HepG2 (cell line): ENCODE data around the gene TP53I3. TPM values are rescaled to one million over a fixed set of nuclear protein-coding genes. Genes with fewer than 3 reads are reported as not detected.
"Not testable (repeated sequence)": the region's sequence is repeated elsewhere in the genome, so short reads cannot be mapped to it uniquely, and the experiment has no call there.

Source experiments
- ATAC-seq: fragments of 200-7000 bp; cut with Tn5 transposase; 3 replicates; pipeline ENCODE4 v1.9.1; 2020; ENCODE audit warnings: mild to moderate bottlenecking, moderate library complexity
- BruUV-seq: library from RNA; stranded (reverse); fragments of 400-500 nt; replicated peaks from 2 replicates; lab custom pipeline; 2021; lab: Mats Ljungman, UMichigan
- CTCF ChIA-PET: fragments of 300-600 bp; formaldehyde crosslinking; extraction: SDS; loops from one replicate; lab custom pipeline; 2021; ENCODE audit warnings: low total read pairs, inconsistent platforms, low intra/inter-chr PET ratio; lab: Yijun Ruan, JAX
- POLR2A ChIA-PET: fragments of 350-600 bp; sonication (Branson Sonifier 250); formaldehyde crosslinking; loops from one replicate; lab custom pipeline; 2020; ENCODE audit warnings: antibody characterized with exemption, inconsistent platforms; lab: Yijun Ruan, JAX
- DNase-seq: peaks from one replicate; pipeline ENCODE4 v3.0.0-alpha.2; 2015; ENCODE audit warnings: low spot score
- FAIRE-seq: peaks from 3 replicates; lab custom pipeline; 2011; peaks lifted over from hg19 to GRCh38; lab: Jason Lieb, UNC
- H2AFZ ChIP-seq: one replicate; pipeline ENCODE4 v1.6.1; 2011; ENCODE audit warnings: low read length, inconsistent platforms
- H3K27ac ChIP-seq: fragments of 300-600 bp; 3 replicates; pipeline ENCODE4 v1.8.0; 2011; ENCODE audit warnings: mixed run types, mild to moderate bottlenecking, mixed read lengths, low read length, inconsistent platforms; ENCODE audit not compliant: insufficient read depth; ENCODE audit errors: extremely low read length
- H3K27me3 ChIP-seq, 2 experiments: fragments of 200-600 bp in 1 of 2; 2 replicates in 1 of 2; 3 replicates in 1 of 2; pipeline versions ENCODE4 v1.6.0 to v1.8.0; 2011; ENCODE audit warnings: low read length in 2 of 2, mild to moderate bottlenecking in 2 of 2, moderate library complexity in 2 of 2, inconsistent platforms in 1 of 2; ENCODE audit not compliant: insufficient read depth in 2 of 2, control insufficient read depth in 1 of 2
- H3K36me3 ChIP-seq, 2 experiments: fragments of 200-600 bp in 1 of 2; replicated peaks in 1 of 2; 2 replicates in 1 of 2; 3 replicates in 1 of 2; pipeline versions ENCODE4 v1.5.1 to v1.8.0; 2011; ENCODE audit warnings: low read length in 2 of 2, inconsistent platforms in 1 of 2; ENCODE audit not compliant: insufficient read depth in 2 of 2, control insufficient read depth in 1 of 2
- H3K4me1 ChIP-seq: 2 replicates; pipeline ENCODE4 v1.5.1; 2012; ENCODE audit warnings: low read length, inconsistent platforms; ENCODE audit not compliant: insufficient read depth
- H3K4me2 ChIP-seq: 2 replicates; pipeline ENCODE4 v1.6.0; 2011; ENCODE audit warnings: low read depth, low read length, inconsistent platforms
- H3K4me3 ChIP-seq, 3 experiments: fragments of 200-600 bp in 1 of 3; sonication (generic), shearing (Covaris generic) in 1 of 3; replicated peaks in 1 of 3; 2 replicates each; pipeline ENCODE4 v1.5.1; 2011 to 2016; ENCODE audit warnings: low read length in 3 of 3, inconsistent platforms in 2 of 3, low read depth in 2 of 3, mild to moderate bottlenecking in 2 of 3, control low read depth in 1 of 3, mixed read lengths in 1 of 3; ENCODE audit not compliant: insufficient read depth in 1 of 3
- H3K79me2 ChIP-seq: one replicate; pipeline ENCODE4 v1.6.1; 2011; ENCODE audit warnings: low read length, inconsistent platforms; ENCODE audit not compliant: insufficient read depth
- H3K9ac ChIP-seq: 2 replicates; pipeline ENCODE4 v1.6.0; 2011; ENCODE audit warnings: mild to moderate bottlenecking, low read depth, low read length, inconsistent platforms; ENCODE audit not compliant: insufficient read depth
- H3K9me3 ChIP-seq: 2 replicates; pipeline ENCODE4 v1.5.1; 2012; ENCODE audit warnings: mild to moderate bottlenecking, low read length
- H4K20me1 ChIP-seq: 2 replicates; pipeline ENCODE4 v1.6.0; 2011; ENCODE audit warnings: inconsistent platforms, mild to moderate bottlenecking, low read length, moderate library complexity; ENCODE audit not compliant: insufficient read depth
- ELF3 ChIP-seq: IDR thresholded peaks from 2 replicates; pipeline ENCODE4 v1.6.1; 2016; ENCODE audit warnings: missing genetic modification reagents, missing compliant biosample characterization
- GPBP1L1 ChIP-seq: sonication (generic); formaldehyde crosslinking; IDR thresholded peaks from 2 replicates; pipeline ENCODE4 v1.5.0; 2020; ENCODE audit warnings: mild to moderate bottlenecking, missing genetic modification reagents
- IKZF5 ChIP-seq: IDR thresholded peaks from 2 replicates; pipeline ENCODE4 v1.6.1; 2018; ENCODE audit warnings: missing genetic modification reagents, mild to moderate bottlenecking, missing compliant biosample characterization
- MBD4 ChIP-seq: IDR thresholded peaks from 2 replicates; pipeline ENCODE4 v1.6.1; 2012; ENCODE audit warnings: low read length, inconsistent platforms, borderline replicate concordance
- ZIK1 ChIP-seq: sonication (generic); formaldehyde crosslinking; IDR thresholded peaks from 2 replicates; pipeline ENCODE4 v1.5.0; 2020; ENCODE audit warnings: mild to moderate bottlenecking, low read depth, missing genetic modification reagents, borderline replicate concordance
- ZNF121 ChIP-seq: sonication (generic); formaldehyde crosslinking; IDR thresholded peaks from 2 replicates; pipeline ENCODE4 v1.5.0; 2020; ENCODE audit warnings: mild to moderate bottlenecking, missing genetic modification reagents
- WGBS: methylation state at CpG from one replicate; pipeline ENCODE4 v1.1.6; 2017; ENCODE audit warnings: low lambda C conversion rate; 5-methylcytosine and 5-hydroxymethylcytosine counted together
- in situ Hi-C: cut with HindIII; loops from 2 replicates; pipeline ENCODE4 v1.10.0; 2017; ENCODE audit warnings: low pct_unique_long_range_greater_than_20kb; ENCODE audit not compliant: extremely low pct_ligation_motif_present
- intact Hi-C: fragments of 100-400 bp; cut with micrococcal nuclease; formaldehyde crosslinking; loops from one replicate; pipeline ENCODE4 v1.10.0; 2022; ENCODE audit not compliant: unreplicated experiment
- polyA plus RNA-seq, 8 experiments: library from polyadenylated mRNA; depleted of rRNA in 3 of 8; stranded (reverse) in 7 of 8; unstranded in 1 of 8; fragments of >200 nt; fragmentation: Illumina TruSeq in 4 of 8; extraction: Trizol in 4 of 8; gene quantifications; 2 replicates each; pipeline versions ENCODE4 v1.2.1 to v1.2.3, GENCODE V29; 2011 to 2016; ENCODE audit warnings: low read depth in 4 of 8, missing spikeins in 1 of 8, mixed read lengths in 1 of 8; ENCODE audit not compliant: insufficient read depth in 1 of 8
- total RNA-seq, 5 experiments: library from RNA; depleted of rRNA; stranded (reverse); fragments of >200 nt; fragmentation: Illumina TruSeq; extraction: Trizol; gene quantifications; 2 replicates each; pipeline ENCODE4 v1.2.3, GENCODE V29; 2016; ENCODE audit warnings: low read depth in 1 of 5

Gene TP53I3
- total and polyA plus RNA-seq, 2 of the 13 experiments (the other 11 are each of a cell fraction or from before 2014, with no cell fraction given) = 25.0 to 44.1 TPM

- TF ChIP-seq IKZF5 (CRISPR knock-in tag) = peak; percentile 20; the same call in 1 of the 2 replicates
- TF ChIP-seq MBD4 = no peak
- no peak for TF ChIP-seq GPBP1L1 (CRISPR knock-in tag)
- TF ChIP-seq ELF3 = 0 out of 2 replicates have a peak, but pooled peaks have one; percentile 22
- TF ChIP-seq ZIK1 (CRISPR knock-in tag) = no peak
These were observed 38.8 kb downstream of the TP53I3 start (continued) for GRCh38 chr2:24045511-24046508.

GRCh38 chr2:24043133-24043532 is 41.5 kb downstream of the TP53I3 start:
- TF ChIP-seq ZNF121 (CRISPR knock-in tag) = peak; percentile 63
- H3K4me3 ChIP-seq, BruUV-seq, H3K4me2 ChIP-seq, CTCF ChIA-PET, H3K9me3 ChIP-seq, H2AFZ ChIP-seq, H3K27ac ChIP-seq, H3K9ac ChIP-seq, intact Hi-C loops, in situ Hi-C loops, FAIRE-seq, DNase-seq, H4K20me1 ChIP-seq, H3K27me3 ChIP-seq, POLR2A ChIA-PET, ATAC-seq: not testable (repeated sequence)
- Histone ChIP-seq H3K79me2 (peaks cover 32% of the 10 kb centered on the region), H3K4me1 (peaks cover 29% of the 10 kb centered on the region), H3K36me3 (peaks cover 6 to 12% of the 10 kb centered on the region in 2 experiments)
- WGBS = 96% methylated on average over 6 of the region's 6 CpGs
